HS-5 (cell line): ENCODE measurements around the gene CREBBP.
"Not testable (repeated sequence)": the region's sequence is repeated elsewhere in the genome, so short reads cannot be mapped to it uniquely, and the experiment has no call there.

Source experiments
- DNase-seq: peaks from one replicate; pipeline ENCODE4 v3.0.0-alpha.2; 2012; ENCODE audit warnings: low read depth

Gene CREBBP

GRCh38 chr16:3880623-3881498 lies at the start of gene CREBBP:
Gene CREBBP, minus strand, starts transcription at chr16:3880713. Its CDS starts 797 bp downstream, at chr16:3879916.
- no peak for DNase-seq

DNA sequence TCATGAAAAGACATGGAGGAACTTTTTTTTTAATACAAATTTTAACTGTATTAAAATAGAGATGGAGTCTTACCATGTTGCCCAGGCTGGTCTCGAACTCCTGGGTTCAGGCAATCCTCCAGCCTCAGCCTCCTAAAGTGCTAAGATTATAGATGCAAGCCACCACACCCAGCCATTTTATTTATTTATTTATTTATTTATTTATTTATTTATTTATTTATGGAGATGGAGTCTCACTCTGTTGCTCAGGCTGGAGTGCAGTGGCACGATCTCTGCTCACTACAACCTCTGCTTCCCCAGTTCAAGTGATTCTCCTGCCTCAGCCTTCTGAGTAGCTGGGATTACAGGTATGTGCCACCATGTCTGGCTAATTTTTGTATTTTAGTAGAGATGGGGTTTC lies 46.6 kb upstream of the CREBBP start:
- not testable (repeated sequence) for DNase-seq

- DNase-seq: no peak
Observed at GRCh38 chr16:3924763-3925162, 44.2 kb upstream of the CREBBP start.

DNA sequence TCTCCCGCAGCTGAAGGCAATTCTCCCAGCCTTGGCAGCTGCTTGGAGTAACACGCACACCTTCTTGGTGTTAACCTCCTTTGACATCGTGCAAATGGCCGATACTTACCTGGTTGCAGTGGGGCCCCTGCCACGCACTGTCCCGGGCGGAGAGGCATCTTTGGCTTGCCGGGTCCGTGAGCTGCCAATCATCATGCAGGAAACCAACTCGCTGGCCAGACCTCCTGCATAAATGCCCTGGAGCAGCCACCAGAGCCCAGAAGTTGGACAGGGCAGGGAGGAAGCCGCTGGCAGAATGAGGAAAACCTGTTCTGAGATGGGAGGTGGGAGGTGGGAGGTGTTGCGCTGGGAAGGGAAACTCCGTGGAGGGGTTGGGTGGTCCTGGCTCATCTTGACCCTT lies 41.7 kb upstream of the CREBBP start:
- no peak for DNase-seq

- DNase-seq: no peak
Observed at GRCh38 chr16:3920206-3920605, 39.7 kb upstream of the CREBBP start.

- no peak for DNase-seq
Observed at GRCh38 chr16:3919413-3919812, 38.9 kb upstream of the CREBBP start.

GRCh38 chr16:3915426-3916260 lies 35.1 kb upstream of the CREBBP start:
- DNase-seq: no peak

- no peak for DNase-seq
Observed at GRCh38 chr16:3912897-3913296, 32.4 kb upstream of the CREBBP start.

- DNase-seq: no peak
Observed at GRCh38 chr16:3912373-3912772, 31.9 kb upstream of the CREBBP start.

DNA sequence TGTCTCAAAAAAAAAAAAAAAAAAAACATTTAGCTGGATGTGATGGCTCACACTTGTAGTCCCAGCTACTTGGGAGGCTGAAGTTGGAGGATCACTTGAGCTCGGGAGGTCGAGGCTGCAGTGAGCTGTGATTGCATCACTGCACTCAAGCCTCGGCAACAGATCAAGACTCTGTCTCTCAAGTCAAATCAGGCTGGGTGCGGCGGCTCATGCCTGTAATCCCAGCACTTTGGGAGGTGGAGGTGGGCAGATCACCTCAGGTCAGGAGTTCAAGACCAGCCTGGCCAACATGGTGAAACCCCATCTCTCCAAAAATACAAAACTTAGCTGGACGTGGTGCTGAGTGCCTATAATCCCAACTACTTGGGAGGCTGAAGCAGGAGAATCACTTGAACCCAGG lies 31.2 kb upstream of the CREBBP start:
- not testable (repeated sequence) for DNase-seq

DNA sequence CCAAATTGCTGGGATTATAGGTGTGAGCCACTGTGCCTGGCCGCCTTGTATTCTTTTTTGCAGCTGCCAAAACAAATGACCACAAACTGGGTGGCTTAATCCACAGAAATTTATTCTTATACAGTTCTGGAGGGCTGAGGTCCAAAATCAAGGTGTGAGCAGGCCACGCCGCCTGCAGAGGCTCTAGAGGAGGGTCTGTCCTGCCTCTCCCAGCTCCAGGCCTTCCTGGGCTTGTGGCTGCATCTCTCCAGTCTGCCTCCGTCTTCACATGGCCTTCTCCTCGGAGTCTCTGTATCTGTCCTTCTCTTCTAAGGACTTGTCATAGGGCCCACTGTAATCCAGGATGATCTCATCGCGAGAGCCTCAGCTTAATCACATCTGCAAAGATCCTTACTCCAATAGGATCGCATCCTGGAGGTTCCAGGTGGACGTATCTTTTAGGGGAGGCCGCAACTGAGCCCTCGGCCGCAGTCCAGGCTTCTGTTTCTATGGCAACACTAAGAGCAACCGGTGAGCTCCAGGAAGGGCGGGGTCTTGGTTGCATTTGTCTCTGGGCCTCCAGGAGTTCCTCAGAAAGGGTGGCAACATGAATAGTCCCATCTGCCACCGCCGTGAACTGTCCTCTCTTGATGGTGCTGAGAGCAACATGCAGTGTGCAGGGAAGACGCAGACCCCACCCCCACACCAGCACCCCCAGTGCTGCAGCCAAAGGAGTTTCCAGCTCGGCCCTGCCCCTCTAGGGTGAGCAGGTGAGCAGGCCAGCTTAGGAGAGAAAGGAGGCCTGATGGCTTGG lies 29.5 kb upstream of the CREBBP start:
- no peak for DNase-seq

- no peak for DNase-seq
Observed at GRCh38 chr16:3908951-3909437, 28.5 kb upstream of the CREBBP start.

GRCh38 chr16:3907586-3907985 lies 27.1 kb upstream of the CREBBP start:
- DNase-seq: no peak

- DNase-seq: no peak
Observed at GRCh38 chr16:3906363-3906762, 25.9 kb upstream of the CREBBP start.

DNA sequence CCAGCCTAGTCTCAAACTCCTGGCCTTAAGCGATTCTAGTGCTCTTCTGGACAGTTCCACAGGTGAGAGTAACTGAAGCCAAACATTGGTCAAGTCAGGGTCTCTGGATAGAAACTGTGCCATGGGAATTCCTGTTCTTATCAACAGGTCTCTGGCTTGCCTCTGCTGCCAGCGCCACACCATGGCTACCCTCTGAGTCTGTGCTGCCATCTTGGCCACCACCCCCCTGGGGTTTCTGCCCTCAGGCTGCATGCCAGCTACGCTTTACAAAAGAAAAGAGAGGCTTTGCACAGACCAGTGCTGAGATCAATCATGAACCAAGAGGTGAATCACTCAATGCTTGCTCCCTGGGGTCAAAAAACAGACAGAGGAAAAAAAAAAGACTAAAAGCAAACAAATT lies 24.4 kb upstream of the CREBBP start:
- DNase-seq: no peak

DNA sequence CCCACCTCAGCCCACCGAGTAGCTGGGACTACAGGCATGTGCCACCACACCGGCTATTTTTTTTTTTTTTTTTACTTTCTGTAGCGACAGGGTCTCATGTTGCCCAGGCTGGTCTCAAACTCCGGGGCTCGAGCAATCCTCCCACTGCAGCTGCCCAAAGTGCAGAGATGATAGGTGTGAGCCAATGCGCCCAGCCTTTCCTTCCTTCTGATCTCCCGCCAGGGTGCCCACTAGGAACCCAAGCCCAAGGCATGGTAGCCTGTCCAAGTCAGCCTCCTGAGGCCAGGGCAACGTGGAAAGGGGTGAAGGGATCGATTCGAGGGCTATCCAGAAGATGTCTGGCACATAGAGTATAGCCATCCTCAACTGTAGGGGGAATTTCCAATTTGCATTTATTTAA lies 9.6 kb upstream of the CREBBP start:
- no peak for DNase-seq

GRCh38 chr16:3889059-3889458 lies 8.5 kb upstream of the CREBBP start:
- DNase-seq: no peak

DNA sequence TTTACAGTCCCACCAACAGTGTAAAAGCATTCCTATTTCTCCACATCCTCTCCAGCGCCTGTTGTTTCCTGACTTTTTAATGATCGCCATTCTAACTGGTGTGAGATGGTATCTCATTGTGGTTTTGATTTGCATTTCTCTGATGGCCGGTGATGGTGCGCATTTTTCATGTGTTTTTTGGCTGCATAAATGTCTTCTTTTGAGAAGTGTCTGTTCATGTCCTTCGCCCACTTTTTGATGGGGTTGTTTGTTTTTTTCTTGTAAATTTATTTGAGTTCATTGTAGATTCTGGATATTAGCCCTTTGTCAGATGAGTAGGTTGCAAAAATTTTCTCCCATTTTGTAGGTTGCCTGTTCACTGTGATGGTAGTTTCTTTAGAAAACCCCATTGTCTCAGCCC lies 5.5 kb upstream of the CREBBP start:
- DNase-seq: not testable (repeated sequence)

DNA sequence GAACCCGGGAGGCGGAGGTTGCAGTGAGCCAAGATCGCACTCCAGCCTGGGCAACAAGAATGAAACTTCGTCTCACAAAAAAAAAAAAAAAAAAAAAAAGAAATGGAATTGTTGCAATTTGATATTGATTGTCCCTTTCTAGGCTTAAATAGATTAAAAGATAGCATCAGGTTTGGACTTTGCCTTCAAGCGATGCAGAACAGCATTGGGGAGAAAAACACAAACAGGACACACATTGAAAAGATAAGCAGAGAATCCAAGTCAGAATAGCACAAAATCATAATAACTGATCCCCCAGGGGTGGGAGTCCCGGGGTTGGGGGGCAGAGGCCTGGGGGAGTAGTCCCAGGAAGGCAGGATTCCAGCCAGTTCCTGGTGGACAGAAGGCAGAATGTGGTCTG lies 3.9 kb upstream of the CREBBP start:
- no peak for DNase-seq

- DNase-seq: no peak
Observed at GRCh38 chr16:3882531-3882930, 2.0 kb upstream of the CREBBP start.

DNA sequence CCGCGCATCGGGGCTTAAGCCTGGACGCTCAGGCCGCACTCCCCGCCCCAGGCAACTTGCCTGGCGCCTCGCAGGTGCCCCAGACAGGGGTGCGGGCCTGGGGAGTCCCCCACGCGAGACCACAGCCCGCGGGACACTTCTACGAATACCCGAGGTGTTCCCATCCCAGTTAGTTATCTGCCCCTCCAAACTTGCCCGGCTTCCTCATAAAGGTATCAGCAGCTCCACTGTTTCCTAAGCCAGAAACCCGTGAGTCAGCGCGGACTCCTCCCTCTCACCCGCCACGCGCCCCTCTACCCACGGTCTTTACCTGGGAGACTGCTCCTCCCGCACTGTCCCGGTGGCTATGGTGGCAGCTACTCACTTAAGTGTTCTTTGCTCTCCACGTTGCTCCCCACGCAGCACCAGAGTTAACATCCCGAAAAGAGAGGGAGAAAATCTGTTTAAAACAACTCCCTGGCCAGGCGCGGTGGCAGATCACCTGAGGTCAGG lies 1.0 kb upstream of the CREBBP start:
- DNase-seq: no peak
